ENCODE measurements around the gene BAG5. TPM values are rescaled to one million over a fixed set of nuclear protein-coding genes. Genes with fewer than 3 reads are reported as not detected.

BAG5 gene
- total RNA-seq, 1 experiment from 2014 or later, result 76.5 TPM

- Histone ChIP-seq H3F3A (ENCODE audit: insufficient read depth, low read depth) (peaks cover 57% of the 10 kb centered on the region), H3K79me2 (ENCODE audit: low read depth) (peaks cover 56% of the 10 kb centered on the region), H3K4me2 (no peak overlapping the region), H2AFZ (no peak overlapping the region), H3K9me2 (ENCODE audit: insufficient read depth) (no peaks in the 10 kb centered on the region), H3K36me3 (ENCODE audit: low read depth) (peaks cover 41% of the 10 kb centered on the region), H3K4me3 (no peak overlapping the region), H4K20me1 (ENCODE audit: insufficient read depth) (peaks cover 75% of the 10 kb centered on the region), H3K27ac (no peak overlapping the region), H3K9me3 (ENCODE audit: insufficient read depth, low read depth) (no peaks in the 10 kb centered on the region), H3K4me1 (replicated peaks; ENCODE audit: insufficient read depth) (peaks cover 40% of the 10 kb centered on the region), H3K27me3 (ENCODE audit: insufficient read depth, low read depth) (no peaks in the 10 kb centered on the region)
- intact Hi-C loops (cut with micrococcal nuclease; ENCODE audit: unreplicated experiment), result no loop called here
- POLR2A ChIA-PET (ENCODE audit: unreplicated experiment), result no interaction called here
- CTCF ChIA-PET, result no interaction called here
- no peak for TF ChIP-seq CTCF (conservative IDR thresholded peaks at IDR 0.05)
- TF ChIP-seq EZH2 (IDR thresholded peaks at IDR 0.05; ENCODE audit: low read depth), result no peak
- no TSS peak for BruUV-seq (replicated peaks)
- no peak for DNase-seq
Measured at GRCh38 chr14:103555559-103556337, 6.7 kb downstream of the BAG5 start.

DNA sequence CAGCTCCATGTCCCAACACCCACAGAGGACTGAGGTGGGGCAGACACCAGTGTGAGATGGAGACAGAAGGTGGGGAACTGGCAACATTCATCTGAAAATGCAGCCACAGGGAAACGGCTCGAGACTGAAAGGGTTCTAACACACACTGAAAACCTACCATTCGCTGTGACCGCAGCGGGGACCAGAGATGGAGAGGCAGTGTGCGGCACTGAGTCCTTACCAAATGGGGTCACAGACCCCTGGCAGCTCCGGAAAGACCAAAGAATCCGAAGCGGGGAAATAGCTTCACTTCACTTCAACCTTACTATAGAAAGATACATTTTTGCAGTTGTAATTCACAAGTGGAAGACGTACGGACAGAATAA is 9.6 kb downstream of the BAG5 start:
- peaks cover 12% of the 10 kb centered on the region; the same call in 1 of the 2 replicates for H3K4me1 ChIP-seq (replicated peaks; ENCODE audit: insufficient read depth)
- H3K4me3 ChIP-seq, result no peak overlapping the region
- H3K4me2 ChIP-seq, result no peak overlapping the region
- no TSS peak for BruUV-seq (replicated peaks)
- DNase-seq, result no peak
- H4K20me1 ChIP-seq (ENCODE audit: insufficient read depth), result peaks cover 65% of the 10 kb centered on the region
- ChIA-PET CTCF (interaction anchor here (0.6 to 1.6 kb wide), 6 partner anchors 9 to 1037 kb away, joined by 3 to 10 read pairs (median 6); no protein-coding TSS in a partner anchor), POLR2A (ENCODE audit: unreplicated experiment) (interaction anchor here (0.5 to 1.5 kb wide), 6 partner anchors 9 to 162 kb away, joined by 3 to 23 read pairs (median 4); partner anchors contain the start of genes BAG5 and COA8)
- intact Hi-C loops (cut with micrococcal nuclease; ENCODE audit: unreplicated experiment), result loop anchor here (1.0 kb wide), 1 partner anchor 8 kb away; no protein-coding TSS in a partner anchor
- no peaks in the 10 kb centered on the region for H3K9me2 ChIP-seq (ENCODE audit: insufficient read depth)
- no peaks in the 10 kb centered on the region for H3K9me3 ChIP-seq (ENCODE audit: insufficient read depth, low read depth)
- peaks cover 28% of the 10 kb centered on the region for H3F3A ChIP-seq (ENCODE audit: insufficient read depth, low read depth)
- no peaks in the 10 kb centered on the region for H3K27me3 ChIP-seq (ENCODE audit: insufficient read depth, low read depth)
- peaks cover 27% of the 10 kb centered on the region for H3K79me2 ChIP-seq (ENCODE audit: low read depth)
- no peak overlapping the region for H2AFZ ChIP-seq
- TF ChIP-seq CTCF (conservative IDR thresholded peaks at IDR 0.05) (no peak), EZH2 (IDR thresholded peaks at IDR 0.05; ENCODE audit: low read depth) (no peak)
- no peak overlapping the region for H3K27ac ChIP-seq
- peaks cover 12% of the 10 kb centered on the region; the same call in 1 of the 2 replicates for H3K36me3 ChIP-seq (ENCODE audit: low read depth)

DNA sequence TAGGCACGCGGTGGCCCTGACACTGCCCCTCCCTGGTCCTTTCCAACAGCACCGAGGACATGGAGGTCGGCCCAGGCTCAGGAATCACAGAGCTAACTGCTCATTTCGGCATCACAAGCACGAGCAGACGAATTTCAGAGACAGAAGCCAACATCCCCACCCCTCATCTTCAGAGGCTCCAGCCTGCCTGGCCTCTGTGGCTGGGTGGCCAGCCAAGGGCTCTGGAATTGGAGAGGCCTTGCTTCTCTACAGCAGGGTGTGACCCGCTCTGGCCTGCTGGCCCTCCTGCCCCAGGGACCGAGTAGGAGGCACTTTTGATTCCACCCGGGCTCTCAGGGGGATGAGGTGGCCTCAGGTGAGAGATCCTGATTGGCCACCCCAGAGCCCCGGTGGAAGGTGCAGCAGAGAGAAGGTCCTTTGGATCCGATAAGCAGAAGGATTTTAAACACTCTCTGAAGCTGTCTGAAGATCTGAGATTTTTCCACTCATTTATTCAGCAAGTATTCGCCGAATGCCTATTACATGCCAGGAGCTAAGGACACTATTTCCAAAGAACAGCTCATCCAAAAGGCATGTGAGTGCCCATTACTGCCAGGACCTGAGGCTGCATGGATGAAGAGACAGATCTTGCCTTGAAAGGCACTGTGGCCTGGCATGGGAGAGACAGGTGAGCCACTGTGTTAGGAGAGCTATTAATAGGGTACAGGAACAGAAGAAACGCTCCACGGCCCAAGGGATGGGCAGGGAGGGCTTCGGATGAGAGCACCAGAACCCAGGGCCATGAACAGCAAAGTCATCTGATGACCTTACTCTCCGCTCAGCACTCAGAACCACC is 10.2 kb downstream of the BAG5 start:
- Histone ChIP-seq H3K4me2 (0 out of 2 replicates have a peak overlapping the region, but pooled peaks have one; percentile 13), H3K9me2 (ENCODE audit: insufficient read depth) (no peaks in the 10 kb centered on the region), H3K36me3 (ENCODE audit: low read depth) (peaks cover 8% of the 10 kb centered on the region; the same call in 1 of the 2 replicates), H3K27me3 (ENCODE audit: insufficient read depth, low read depth) (no peaks in the 10 kb centered on the region), H3K79me2 (ENCODE audit: low read depth) (peaks cover 21% of the 10 kb centered on the region), H3K4me1 (replicated peaks; ENCODE audit: insufficient read depth) (peaks cover 12% of the 10 kb centered on the region; the same call in 1 of the 2 replicates), H3K9me3 (ENCODE audit: insufficient read depth, low read depth) (no peaks in the 10 kb centered on the region), H3F3A (ENCODE audit: insufficient read depth, low read depth) (peaks cover 22% of the 10 kb centered on the region), H4K20me1 (ENCODE audit: insufficient read depth) (peaks cover 63% of the 10 kb centered on the region), H3K4me3 (no peak overlapping the region), H3K27ac (0 out of 2 replicates have a peak overlapping the region, but pooled peaks have one; percentile 1), H2AFZ (no peak overlapping the region)
- BruUV-seq (replicated peaks), result no TSS peak
- ChIA-PET CTCF (interaction anchor here (0.6 to 1.6 kb wide), 4 partner anchors 9 to 61 kb away, joined by 3 to 10 read pairs (median 6); no protein-coding TSS in a partner anchor), POLR2A (ENCODE audit: unreplicated experiment) (interaction anchor here (0.5 to 1.5 kb wide), 7 partner anchors 9 to 161 kb away, joined by 3 to 23 read pairs (median 4); partner anchors contain the start of genes BAG5 and COA8)
- intact Hi-C loops (cut with micrococcal nuclease; ENCODE audit: unreplicated experiment), result loop anchor here (1.0 kb wide), 1 partner anchor 9 kb away; no protein-coding TSS in a partner anchor
- DNase-seq, result peak; percentile 73 to 78
- no peak for TF ChIP-seq EZH2 (IDR thresholded peaks at IDR 0.05; ENCODE audit: low read depth)
- TF ChIP-seq CTCF (conservative IDR thresholded peaks at IDR 0.05), result no peak
